Mammary epithelial cell (primary cell): ENCODE results near the gene GPC6.

Source experiments
- CTCF ChIP-seq, 2 donors: IDR thresholded peaks in 1 of 2; conservative IDR thresholded peaks in 1 of 2; 2 replicates each; pipeline ENCODE4 v1.5.1; 2011 to 2012; ENCODE audit warnings: inconsistent platforms in 2 of 2, low read length in 2 of 2, mild to moderate bottlenecking in 2 of 2, control low read depth in 1 of 2, low read depth in 1 of 2; ENCODE audit not compliant: insufficient read depth in 1 of 2; ENCODE audit errors: extremely low read depth in 1 of 2
- EZH2 ChIP-seq: IDR thresholded peaks from 2 replicates; pipeline ENCODE4 v1.6.1; 2012; ENCODE audit warnings: low read length, inconsistent platforms, borderline replicate concordance

- TF ChIP-seq CTCF (conservative IDR thresholded peaks at IDR 0.05 in 1 of 2, IDR thresholded peaks at IDR 0.05 in 1 of 2; ENCODE audit: extremely low read depth in 1 of 2, insufficient read depth in 1 of 2, low read depth in 1 of 2, low read length in 2 of 2) (no peak), EZH2 (no peak)
Observed at GRCh38 chr13:94322925-94323763, 1096.5 kb downstream of the GPC6 start.
